ENCODE data around the gene THUMPD1.
"Not testable (repeated sequence)": the region's sequence is repeated elsewhere in the genome, so short reads cannot be mapped to it uniquely, and the experiment has no call there.

The THUMPD1 gene

DNA sequence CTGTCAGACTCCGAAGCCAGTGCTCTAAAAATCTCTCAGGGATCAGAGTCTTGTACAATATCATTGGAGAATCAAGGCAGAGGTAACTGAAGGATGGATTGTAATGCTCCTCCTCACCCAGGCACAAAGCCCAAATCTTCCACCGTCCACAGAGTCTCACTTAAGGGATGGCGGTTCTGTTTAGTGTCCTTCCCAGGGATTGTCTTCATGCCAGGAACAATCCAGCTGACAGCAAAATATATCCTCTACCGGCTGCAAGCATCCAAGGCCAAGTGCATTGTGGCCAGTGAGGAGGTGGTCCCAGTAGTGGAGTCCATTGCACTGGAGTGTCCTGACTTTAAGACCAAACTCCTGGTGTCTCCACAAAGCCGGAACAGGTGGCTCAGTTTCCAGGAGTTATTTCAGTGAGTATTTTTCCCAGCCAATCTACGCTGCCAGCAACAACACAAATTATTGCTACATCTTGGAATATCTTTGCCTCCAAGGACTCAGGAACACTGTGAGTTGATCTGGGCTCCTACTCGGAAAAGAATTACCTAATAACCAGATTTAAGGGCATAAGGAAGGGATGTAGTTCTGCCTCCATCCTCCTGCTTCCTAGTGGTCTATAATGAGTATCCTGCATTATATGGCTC, 30.2 kb downstream of the THUMPD1 start:
- TF ChIP-seq, protein P1, sequence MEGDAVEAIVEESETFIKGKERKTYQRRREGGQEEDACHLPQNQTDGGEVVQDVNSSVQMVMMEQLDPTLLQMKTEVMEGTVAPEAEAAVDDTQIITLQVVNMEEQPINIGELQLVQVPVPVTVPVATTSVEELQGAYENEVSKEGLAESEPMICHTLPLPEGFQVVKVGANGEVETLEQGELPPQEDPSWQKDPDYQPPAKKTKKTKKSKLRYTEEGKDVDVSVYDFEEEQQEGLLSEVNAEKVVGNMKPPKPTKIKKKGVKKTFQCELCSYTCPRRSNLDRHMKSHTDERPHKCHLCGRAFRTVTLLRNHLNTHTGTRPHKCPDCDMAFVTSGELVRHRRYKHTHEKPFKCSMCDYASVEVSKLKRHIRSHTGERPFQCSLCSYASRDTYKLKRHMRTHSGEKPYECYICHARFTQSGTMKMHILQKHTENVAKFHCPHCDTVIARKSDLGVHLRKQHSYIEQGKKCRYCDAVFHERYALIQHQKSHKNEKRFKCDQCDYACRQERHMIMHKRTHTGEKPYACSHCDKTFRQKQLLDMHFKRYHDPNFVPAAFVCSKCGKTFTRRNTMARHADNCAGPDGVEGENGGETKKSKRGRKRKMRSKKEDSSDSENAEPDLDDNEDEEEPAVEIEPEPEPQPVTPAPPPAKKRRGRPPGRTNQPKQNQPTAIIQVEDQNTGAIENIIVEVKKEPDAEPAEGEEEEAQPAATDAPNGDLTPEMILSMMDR (IDR thresholded peaks at IDR 0.05; ENCODE audit: extremely low read depth, missing control alignments): no peak
- DNase-seq (ENCODE audit: low spot score): no peak

DNA sequence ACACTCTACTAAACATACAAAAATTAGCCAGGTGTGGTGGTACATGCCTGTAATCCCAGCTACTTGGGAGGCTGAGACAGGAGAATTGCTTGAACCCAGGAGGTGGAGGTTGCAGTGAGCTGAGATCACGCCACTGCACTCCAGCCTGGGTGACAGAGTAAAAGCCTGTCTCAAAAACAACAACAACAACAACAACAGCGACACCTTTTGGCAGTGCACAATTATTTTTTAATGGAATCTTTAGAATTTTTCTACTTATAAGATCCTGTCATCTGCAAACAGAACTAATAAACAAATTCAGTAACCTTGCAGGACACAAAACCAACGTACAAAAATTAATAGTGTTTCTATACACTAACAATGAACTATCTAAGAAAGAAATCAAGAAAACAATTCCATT, 33.5 kb downstream of the THUMPD1 start:
- TF ChIP-seq, protein P1 (IDR thresholded peaks at IDR 0.05; ENCODE audit: extremely low read depth, missing control alignments): peak; percentile 43
- not testable (repeated sequence) for DNase-seq (ENCODE audit: low spot score)

DNA sequence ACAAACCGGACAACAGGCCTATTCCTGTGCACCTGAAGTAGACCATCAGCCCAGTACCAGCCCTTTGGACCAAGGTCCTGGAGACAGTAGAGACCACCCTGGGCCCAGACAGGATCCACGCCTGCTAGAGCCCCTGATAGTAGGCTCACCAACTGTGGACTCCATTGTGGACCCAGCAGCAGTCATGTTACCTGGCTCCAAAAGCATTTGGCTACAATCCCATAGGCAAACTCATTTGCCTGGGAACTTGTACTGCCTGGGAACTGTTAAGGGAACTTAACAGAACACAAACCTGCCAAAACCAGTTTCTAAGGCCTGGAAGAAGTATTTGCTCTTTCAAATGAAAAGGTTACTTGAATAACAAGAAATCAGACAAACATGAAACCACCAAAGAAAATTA, 34.2 kb downstream of the THUMPD1 start:
- TF ChIP-seq, protein P1 (IDR thresholded peaks at IDR 0.05; ENCODE audit: extremely low read depth, missing control alignments): no peak
- no peak for DNase-seq (ENCODE audit: low spot score)

DNA sequence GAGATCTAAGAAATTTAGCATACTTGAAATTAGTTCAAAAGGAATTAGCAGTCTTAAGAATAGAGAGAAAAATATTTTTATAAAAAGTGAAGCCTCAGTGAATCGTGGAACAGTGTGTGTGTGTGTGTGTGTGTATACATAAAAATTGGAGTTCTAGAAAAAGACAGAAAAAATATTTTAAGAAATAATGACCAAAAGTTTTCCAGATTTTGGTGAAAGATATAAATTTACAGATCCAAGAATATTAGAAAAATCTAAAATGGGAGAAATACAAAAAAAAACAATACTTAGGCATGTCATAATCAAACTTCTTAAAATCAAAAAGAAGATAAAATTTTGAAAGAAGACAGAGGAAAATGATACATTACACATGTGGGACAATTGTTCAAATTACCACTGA, 35.6 kb downstream of the THUMPD1 start:
- not testable (repeated sequence) for DNase-seq (ENCODE audit: low spot score)

DNA sequence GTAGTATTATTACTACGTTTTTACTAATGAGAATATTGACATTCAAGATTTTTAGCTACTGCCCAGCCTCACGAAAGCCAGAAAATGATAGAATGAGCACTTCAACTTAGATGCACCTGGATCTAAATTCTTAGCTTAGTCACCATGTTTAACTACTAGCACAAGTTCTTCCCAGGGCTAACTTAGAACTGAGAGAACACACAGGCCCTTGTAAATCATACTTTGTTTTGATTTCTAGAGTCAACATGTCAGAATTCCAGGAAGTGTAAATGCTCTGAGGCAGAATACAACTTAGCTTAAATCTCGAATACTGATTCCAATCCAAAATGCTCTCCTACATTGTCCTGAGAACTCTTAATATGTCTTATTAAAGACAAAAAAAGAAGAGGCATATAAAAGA, 37.3 kb downstream of the THUMPD1 start:
- TF ChIP-seq, protein P1 (IDR thresholded peaks at IDR 0.05; ENCODE audit: extremely low read depth, missing control alignments): no peak
- DNase-seq (ENCODE audit: low spot score): no peak

DNA sequence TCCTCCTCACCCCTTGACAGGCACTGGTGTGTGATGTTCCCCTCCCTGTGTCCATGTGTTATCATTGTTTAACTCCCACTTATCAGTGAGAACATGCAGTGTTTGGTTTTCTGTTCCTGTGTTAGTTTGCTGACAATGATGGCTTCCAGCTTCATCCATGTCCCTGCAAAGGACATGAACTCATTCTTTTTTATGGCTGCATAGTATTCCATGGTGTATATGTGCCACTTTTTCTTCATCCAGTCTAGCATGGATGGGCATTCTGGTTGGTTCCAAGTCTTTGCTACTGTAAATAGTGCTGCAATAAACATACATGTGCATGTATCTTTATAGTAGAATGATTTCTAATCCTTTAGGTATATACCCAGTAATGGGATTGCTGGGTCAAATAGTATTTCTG, 39.9 kb downstream of the THUMPD1 start:
- not testable (repeated sequence) for DNase-seq (ENCODE audit: low spot score)

DNA sequence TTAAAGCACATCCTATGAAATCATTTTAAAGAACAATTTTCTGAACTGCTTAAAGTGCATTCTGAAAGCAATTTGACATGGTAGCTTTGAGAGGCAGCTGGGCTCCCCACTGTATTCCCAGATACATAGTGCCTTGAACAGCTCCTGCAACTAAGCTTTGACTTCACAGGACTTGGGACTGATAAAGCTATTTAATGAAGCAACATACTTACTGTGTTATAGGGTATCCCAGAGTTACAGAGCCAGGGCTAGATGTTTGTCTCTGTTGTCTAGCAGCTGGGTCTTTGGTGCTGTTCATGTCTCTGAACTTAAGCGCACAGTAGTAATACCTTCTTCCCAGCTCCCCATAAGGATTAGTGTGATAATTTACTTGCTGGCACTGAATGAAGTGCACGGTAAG, 45.0 kb downstream of the THUMPD1 start:
- TF ChIP-seq, protein P1 (IDR thresholded peaks at IDR 0.05; ENCODE audit: extremely low read depth, missing control alignments): no peak
- no peak for DNase-seq (ENCODE audit: low spot score)

DNA sequence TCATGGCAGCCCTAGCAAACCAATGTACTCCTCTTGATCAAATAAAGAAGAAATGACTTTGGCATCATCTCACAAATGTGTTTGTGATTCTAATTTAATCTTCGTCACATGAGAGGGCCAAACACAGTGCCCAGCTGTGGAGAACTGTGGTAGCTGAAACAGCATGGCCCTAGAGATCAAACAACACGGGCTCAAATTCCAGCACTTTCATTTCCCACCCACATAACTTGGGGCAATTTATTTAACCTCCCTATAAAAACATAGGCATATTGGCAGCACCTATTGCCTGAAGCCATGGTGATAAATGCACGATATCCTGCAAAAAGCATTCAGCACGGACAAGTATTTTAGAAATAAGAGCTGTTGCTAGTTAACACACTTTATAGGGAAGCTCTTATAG, 46.6 kb downstream of the THUMPD1 start:
- no peak for DNase-seq (ENCODE audit: low spot score)
- TF ChIP-seq, protein P1 (IDR thresholded peaks at IDR 0.05; ENCODE audit: extremely low read depth, missing control alignments): no peak

DNA sequence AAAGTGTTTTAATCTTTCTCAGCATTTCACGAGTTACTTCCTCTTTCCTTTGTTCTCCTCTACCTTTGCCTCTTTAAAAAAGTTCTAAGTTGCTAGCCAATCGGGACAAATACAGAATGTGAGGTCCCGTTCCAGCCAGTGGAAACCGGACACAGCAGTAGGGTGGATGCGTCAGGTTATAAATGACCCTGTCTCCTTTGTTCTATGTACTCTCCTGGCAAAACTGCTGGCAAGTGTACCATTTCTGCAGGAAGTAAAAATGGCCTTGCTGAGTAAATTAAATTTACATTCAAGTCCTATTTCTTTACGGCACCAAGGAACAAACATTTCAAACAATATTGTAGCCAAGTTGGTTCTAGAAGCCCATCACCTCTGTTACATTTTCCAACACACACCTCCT, 47.5 kb downstream of the THUMPD1 start:
- DNase-seq (ENCODE audit: low spot score): not testable (repeated sequence)

Measured in GM20000 (cell line).